Activated CD4-positive, CD25-positive, alpha-beta regulatory T cell treated with anti-CD3 and anti-CD28 coated beads, Interleukin-2, amount 50 U/mL, for 24 hours (primary cell): ENCODE measurements around the gene CD300A.

Source experiments
- ATAC-seq, 2 donors: fragments of 150-1000 bp; cut with Tn5 transposase; one replicate each; pipeline ENCODE4 v1.10.0; 2021; ENCODE audit warnings: mild to moderate bottlenecking in 1 of 2, moderate library complexity in 1 of 2

Gene CD300A

DNA sequence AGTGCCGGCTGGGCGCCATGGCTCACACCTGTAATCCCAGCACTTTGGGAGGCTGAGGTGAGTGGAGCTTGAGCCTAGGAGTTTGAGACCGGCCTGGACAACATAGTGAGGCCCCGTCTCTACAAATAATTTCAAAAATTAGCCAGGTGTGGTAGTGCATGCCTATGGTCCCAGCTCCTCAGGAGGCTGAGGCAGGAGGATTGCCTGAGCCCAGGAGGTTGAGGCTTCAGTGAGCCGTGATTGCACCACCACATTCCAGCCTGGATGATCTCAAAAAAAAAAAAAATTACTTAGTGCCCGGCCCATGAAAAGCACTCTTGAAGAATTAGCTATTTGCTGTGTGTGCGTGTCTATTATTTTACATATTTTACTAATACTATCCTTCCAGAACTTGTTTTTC lies 24.9 kb upstream of the CD300A start:
- no peak for ATAC-seq

DNA sequence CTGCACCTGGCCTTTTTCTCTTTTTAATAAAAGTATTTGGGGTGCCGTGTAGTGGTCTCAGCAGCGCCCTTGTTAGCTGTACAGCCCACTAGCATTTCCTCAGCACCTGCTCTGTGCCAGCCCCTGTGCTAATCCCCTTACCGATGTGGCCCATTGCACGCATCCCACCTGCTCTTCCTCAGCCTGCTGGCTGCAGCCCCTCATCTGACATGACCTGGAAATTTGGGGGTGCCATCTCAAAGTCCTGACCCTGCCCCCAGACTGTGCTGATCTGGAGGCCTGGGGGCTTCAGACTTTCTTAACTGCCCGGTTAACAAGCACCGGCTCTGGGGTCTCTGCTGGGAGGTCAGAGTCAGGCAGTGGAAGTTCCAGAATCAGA lies 24.2 kb upstream of the CD300A start:
- no peak for ATAC-seq

DNA sequence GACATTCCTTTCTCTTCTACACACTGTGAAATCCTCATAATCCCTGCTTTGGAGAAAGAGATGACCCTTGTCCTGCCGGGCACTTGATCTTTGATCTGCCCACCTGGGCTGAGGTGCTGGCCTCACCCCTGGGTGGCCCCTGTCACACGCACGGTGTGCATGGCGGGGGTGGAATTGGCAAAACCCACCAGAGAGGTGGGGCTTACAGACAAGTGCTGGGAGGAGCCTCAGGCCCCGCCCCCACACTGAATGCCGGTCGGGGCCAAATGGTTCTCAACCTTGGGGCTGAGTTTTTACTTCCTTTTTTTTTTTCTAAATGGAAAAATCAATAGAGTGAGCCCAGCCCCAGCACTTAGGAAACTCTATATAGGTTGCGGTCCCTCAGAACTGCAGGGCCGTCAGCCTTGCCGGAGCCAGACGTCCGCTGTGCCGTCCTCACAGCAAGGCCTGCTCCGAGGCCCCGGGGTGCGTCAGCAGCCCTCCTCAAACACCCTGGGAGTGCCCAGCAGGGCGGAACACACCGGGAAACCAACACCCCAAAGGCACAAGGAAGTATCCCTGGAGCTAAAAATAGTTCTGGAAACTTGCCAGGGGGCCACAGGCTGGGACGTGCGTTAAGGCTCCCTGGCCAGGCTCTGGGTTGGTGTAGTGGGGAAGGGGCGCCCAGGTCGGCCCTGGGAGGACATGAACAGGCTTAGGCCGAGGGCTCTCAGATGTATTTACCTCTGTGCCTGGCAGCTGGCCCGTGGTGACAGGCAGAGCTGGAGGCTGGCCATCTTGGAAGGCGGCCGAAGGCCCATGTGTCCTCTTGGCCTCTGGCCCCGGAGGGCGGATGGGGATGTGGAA lies 23.5 kb upstream of the CD300A start:
- peak in 1 of 2 donors; percentile 39 for ATAC-seq

DNA sequence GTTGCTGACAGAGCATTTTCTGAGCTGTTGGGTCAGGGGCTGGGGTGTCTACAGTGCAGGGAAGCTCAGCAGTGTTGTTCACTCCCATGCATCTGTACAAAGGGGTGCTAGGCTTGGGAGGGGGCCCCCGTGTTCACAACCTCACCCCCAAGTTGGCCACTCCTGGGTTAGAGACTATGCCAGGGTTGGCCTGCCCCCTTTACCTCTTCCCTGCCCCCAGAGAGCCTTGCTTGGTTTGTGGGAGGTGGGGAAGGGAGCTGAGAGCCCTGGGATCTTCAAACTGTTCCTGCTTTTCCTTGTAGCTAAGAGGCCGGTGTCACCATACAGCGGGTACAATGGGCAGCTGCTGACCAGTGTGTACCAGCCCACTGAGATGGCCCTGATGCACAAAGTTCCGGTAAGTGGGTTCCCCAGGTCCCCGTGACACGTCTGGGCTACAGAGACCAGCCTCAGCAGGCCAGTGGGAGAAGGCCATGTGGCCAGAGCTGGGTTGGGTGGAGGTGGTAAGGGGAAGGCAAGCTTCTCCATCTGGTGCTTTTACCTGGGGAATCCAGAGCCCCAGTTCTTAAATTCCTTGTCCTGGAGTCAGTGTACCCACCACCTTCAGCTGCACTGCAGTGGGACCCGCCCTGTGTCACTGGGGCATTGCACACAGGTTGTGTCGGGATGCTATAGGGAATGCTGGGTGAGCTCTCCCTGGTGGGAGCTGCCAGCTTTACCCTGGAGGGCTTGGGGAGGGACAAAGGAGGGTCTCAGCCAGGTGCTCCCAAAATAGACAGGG lies 22.7 kb upstream of the CD300A start:
- no peak for ATAC-seq

DNA sequence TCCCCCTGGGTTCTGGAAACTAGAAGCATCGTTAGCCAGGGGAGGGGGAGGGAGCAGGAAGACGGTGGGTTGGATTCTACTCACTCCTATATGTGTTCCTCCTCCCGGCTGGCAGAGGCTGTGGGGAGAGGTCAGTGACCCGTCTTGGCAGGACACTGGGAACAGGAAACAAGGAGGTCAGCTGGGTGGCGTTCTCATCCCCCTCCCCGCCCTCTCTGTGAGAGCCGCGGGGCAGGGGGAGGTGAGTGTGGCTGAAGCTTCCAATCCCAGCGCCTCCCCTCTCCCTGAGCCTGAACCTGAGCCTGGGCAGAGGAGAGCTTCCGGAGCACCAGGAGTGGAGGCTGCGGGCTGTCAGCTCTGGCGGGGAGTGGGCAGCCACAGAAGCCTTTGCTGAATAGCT lies 22.0 kb upstream of the CD300A start:
- no peak for ATAC-seq

DNA sequence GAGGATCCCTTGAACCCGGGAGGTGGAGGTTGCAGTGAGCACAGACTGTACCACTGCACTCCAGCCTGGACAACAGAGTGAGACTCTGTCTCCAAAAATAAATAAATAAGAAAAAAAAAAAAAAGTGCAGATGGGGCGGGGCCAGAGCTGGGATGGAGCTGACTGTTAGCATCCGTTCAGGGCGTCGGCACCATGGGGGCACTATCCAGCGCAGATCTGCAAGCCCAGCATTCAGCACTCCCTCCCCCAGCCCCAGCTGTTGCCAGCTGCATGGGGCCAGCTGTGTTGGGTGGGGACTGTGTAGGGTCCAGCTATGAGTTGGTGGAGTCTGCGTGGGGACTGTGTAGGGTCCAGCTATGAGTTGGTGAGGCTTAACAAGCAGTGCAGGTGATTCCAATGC lies 21.3 kb upstream of the CD300A start:
- ATAC-seq = no peak

DNA sequence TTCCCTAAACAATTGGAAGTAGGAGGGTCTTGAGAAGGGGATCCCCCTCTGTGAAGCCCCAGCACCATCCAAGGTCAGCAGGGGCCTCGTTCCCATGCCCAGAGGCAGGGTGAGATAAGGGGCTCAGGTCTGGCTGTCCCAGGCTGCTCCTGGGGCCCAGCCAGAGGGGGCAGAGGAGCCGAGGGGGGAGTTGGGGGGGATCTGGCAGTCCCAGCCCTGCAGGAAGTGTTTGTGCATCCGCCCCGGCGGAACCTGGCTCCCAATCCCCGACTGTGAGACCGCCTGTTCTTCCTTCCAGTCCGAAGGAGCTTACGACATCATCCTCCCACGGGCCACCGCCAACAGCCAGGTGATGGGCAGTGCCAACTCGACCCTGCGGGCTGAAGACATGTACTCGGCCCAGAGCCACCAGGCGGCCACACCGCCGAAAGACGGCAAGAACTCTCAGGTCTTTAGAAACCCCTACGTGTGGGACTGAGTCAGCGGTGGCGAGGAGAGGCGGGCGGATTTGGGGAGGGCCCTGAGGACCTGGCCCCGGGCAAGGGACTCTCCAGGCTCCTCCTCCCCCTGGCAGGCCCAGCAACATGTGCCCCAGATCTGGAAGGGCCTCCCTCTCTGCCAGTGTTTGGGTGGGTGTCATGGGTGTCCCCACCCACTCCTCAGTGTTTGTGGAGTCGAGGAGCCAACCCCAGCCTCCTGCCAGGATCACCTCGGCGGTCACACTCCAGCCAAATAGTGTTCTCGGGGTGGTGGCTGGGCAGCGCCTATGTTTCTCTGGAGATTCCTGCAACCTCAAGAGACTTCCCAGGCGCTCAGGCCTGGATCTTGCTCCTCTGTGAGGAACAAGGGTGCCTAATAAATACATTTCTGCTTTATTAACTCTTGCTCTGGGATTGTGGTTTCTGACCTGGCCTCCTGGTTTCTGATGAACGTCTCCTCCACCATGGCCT lies 19.6 kb upstream of the CD300A start:
- peak in 1 of 2 donors; percentile 65 for ATAC-seq

DNA sequence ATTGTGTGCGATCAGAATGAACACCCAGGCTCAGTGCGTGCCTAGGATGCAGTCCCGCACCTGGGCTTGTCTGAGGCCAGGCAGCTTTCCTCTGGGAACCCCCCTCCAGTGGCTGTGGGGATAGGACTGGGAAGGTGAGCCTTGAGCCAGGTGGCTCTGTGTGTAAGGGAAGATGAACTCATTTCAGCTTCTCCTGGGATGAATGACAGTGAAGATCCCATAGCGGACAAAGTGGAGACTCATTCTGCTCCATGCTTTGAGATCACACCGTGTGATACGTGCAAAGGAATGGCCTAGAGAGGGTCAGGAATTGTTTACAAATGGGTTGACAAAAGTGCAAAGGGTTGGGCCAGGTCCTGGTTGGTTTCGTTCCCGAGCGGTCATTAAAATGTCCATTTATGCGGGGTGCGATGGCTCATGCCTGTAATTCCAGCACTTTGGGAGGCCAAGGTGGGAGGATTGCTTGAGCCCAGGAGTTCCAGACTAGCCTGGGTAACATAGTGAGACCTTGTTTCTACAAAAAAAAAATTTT lies 18.7 kb upstream of the CD300A start:
- ATAC-seq = no peak

DNA sequence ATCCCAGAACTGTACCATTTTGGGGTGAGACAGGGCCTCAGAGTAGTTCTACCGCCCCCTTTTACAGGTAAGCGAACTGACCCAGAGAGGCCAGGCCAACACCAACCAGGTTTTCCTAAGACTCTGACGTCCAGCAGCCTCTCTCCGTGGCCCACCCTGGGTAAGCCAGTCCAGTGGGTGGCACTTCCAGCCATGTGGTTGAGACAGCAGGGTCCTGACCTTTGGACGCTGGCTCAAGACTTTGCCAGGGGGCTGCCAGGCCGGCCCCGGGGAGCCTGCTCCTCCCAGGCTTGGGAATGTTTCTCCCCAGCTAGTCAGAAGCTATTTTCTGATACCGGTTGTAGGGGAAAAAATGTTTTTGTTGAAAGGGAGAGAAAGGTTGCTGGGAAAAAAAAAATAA lies 17.7 kb upstream of the CD300A start:
- ATAC-seq = no peak

DNA sequence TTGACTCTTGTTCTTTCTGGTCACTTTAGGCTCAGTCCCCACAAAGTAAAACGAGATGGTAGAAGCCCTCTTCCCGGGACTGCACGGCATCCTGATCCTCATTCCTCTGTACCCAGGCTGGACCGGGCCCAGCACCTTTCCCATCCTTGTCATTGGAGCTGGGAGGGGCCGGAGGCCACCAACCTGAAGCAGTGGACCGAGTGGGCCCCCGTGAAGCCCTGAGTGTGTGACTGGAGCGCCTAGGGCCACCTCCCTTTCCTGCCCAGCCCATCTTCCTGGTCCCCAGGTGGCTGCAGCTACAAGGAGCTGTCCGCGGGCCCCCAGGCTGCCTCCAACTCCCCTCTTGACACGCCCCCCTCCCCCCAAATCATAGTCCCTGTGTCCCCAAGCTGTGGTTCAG lies 17.1 kb upstream of the CD300A start:
- ATAC-seq = no peak

DNA sequence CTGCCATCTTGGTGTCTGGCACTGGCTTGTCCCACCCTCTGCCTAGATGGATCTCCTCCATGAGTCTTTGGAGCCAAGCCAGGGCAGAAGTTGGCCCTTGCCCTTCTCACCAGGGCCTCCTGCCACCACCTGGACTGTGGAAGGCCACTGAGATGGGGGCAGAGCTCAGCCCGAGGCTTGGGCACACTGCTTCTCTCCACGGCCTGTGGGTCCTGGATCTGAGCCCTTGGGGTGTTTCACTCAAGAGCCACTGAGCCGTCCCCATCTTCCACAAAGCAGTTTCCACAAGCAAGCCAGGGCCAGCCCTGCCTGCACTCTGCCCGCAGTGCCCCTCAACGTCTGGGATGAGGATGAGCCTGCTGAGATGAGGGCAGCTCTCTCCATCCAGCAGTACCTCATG lies 16.7 kb upstream of the CD300A start:
- ATAC-seq = no peak

DNA sequence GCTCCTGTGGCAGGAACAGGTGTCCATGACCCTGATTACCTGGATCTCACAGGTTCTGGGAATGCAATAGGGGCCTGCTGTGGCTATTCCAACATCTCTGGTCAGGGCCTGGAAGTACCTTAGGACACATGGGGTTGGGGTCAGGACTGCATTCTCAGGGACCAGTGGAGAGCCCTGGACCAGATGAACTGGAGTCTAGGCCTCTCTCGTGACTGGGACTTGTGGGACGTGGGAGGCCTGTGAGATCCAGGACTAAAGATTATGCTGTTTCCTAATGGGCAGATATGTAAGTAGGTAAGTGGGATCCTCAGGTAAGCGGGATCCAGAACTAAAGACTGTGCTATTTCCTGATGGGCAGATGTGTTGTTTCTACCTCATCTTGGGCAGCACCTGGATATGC lies 16.2 kb upstream of the CD300A start:
- no peak for ATAC-seq

DNA sequence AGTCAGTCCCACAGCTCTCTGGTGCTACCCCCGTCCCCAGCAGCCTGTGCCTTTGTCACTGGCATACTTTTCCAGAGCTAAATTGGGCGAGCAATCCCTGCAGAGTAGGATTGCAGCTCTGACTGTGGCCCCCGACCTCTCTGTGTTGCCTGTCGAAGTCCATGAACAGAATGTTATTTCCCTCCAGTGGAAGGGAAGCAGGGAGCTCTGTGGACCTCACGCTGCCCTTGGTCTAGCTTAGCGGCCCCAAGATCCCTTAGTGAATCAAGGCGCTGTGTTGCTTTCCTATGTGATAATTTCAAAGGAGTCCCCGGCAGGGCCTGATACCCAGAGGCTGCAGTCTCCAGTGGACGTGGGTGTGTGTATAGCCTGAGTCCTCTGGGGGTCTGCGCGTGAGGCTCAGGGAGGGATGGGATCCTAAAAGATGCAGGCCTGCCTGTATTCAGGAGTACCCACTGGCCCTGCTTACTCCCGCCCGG lies 15.5 kb upstream of the CD300A start:
- no peak for ATAC-seq

DNA sequence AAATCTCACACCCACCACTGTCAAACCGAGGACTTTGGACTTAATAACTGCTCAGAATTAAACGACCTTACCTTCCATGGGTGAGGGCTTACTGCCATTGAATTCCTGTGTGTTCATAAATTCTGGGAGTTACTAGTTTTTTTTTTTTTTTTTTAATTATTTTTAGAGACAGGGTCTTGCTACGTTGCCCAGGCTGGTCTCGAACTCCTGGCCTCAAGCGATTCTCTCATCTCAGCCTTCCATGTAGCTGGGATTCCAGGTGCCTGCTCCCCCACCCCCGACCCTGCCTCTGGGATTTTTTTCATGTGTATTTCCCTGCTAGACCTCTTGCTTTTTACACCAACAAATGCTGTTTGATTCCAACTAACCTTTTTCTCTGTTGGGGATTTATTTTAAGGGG lies 14.9 kb upstream of the CD300A start:
- ATAC-seq = no peak

DNA sequence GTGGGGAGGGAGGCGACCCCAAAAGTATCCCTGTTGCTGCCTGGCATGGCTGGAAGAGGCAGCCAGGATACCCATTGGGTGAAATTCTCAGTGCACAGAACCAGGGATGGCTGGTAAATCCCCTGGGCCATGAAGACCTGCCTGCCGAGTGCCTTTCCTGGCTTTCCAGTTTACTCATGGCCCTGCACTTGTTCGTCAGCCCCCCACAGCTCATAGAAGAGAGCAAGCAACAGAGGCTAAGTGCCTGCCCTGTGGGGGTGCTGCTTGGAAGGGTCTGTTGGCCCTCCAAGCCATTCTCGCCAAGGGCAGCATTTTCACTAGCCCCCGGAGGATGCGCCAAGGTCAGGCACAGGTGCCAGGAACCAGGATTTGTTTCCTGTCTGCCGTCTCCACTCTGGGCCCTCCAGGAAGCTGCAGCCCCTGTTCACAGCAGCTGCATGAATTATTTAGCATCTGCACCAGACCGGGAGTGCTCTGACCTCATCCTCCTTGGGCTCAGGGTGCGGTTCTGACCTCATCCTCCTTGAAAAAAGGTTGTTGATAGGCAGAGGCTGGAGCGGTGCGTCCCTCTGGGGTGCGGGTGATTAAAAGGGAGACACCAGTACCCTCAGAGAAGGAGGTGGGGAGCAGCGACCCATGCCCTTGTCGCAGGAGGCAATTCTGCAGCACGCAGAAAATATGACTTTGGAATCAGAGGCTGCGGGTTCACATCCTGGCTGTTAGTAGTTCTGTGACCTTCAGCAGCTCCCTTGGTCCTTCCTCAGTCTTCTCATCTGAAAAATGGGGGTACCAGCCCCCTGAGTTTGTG lies 14.2 kb upstream of the CD300A start:
- ATAC-seq = no peak

DNA sequence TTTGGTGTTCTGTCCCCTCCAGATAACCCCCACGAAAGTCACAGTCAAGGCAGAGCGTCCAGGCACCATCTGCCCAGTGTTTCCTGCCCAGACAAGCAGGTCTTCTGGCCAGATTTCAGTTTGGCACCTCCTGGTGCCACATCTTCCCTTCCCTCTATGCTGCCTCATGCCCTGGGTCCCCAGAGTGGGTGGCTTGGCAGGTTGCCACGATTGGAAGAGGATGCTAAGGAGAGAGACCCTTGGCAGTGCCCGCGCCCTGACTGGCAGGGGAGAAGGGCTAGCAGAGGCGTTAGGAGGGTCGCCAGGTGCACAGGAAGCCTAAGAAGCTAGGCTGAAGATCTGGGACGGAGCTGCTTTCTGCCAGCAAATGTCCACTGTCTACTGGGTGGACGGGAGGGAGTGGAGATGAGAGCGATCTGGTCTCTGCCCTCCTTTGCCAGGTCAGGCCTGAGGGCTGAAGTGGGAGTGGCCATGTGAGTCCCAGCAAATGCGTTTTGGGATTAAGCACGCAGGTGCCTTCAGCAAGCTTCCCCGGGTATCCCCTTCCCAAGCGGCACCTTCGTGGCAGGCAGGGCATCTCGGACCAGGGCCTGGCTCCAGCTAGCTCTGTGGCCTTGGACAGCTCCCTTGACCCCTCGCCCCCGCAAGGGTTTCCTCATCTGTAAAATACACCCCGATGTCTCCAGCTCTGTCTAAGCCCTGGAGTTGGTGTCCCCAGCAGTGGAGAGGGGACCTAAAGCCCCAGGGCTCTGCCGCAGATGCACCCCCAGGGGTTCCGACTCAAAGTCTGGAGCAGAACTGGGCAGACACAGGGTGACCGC lies 13.4 kb upstream of the CD300A start:
- no peak for ATAC-seq

DNA sequence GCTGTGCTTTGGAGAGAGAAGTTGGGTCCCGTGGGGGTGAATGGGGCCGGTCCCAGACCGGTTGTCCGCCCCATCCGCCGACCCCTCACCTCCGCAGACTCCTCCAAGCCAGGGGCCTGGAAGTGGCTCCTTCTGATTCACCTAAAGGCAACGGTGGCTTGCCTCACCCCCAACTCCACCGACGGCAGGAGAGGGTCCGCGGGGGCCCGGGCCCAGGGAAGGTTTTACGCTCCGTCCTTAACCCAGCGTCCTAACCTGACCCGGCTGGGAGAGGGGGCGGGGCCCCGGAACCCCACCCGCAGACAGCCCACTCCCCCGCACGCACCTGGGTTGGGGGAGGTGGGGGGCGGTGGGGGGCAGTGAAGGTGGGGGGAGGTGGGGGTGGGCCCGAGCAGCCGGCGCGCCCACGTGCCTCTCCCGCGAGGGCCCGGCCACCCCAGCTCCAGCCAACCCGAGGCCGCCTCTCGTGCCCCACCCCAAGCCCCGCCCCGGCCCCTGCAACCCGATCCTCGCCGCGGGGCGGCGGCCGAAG lies 12.7 kb upstream of the CD300A start:
- peak; percentile 83 to 86 for ATAC-seq

DNA sequence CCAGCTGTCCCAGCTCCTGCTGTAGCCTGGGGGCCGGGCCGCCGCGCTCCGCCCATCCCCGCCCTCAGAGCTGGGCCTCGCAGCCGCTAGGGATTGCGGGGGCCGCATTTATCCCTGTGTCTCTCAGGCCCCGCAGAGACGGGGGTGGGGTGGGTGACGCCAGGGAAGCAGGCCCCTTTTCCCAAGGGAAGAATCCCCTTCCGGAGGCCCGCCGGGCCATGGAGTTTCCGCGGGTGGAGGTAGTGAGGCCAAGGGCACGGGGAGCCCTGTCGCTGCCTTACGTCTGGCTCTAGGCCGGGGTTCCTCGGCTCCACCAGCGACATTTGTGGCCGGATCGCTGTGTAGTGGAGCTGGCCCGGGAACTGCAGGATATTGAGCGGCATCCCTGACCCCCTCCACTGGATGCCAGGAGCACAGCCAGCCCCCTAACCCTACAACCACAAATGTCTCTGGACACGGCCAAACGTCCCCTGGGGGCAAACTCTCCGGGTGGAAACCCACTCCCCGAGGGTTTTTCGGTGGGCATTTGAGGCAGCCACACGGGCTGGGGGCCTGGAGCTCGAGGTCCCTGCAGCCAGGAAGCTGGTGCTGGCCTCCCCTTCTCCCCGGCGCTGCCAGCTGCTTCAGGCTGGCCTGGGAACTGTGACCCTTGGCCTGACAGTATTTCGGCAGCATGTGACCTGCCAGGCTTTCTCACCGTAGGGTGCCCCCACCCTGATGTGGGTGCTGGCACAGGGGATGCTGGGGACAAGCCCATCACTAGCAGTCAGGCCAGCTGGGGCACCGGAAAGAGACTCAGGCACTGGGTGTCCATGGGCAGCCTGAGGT lies 12.0 kb upstream of the CD300A start:
- ATAC-seq = no peak

DNA sequence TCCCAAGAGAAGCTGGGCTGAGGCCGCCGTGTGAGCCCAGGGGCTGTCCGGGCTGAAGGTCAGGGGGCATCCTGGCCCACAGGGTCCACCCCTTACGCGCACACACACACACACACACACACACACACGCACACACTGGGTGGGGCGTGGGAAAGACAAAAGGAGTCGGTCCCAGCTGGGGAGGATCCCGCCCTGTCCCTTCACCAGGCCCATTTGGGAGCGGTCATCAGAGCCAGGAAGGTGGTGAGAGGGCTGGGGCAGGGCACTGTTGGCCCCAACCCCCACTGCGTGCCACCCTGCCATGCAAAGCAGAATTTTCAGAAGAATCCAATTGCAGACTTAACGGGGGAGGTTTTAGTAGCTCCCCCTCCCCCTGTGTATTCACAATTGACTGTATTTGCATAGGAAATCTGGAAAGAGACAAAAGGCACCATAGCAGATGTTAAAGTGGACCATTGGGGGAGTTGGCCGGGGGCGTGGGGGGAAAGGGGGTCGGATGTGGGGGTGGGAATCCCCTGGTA lies 11.3 kb upstream of the CD300A start:
- no peak for ATAC-seq
